GM06990 (cell line): Measurements from ENCODE around the gene LCP2.
A peak's percentile ranks its signal among the peaks of the same experiment; 100 is the strongest.

Source experiments
- DNase-seq: peaks from one replicate; pipeline ENCODE4 v3.0.0-alpha.2; 2011; ENCODE audit not compliant: insufficient read length; ENCODE audit errors: extremely low read depth
- H3K27me3 ChIP-seq: replicated peaks from 2 replicates; pipeline ENCODE4 v1.6.0; 2011; ENCODE audit warnings: low read length; ENCODE audit not compliant: control insufficient read depth, insufficient read depth
- H3K36me3 ChIP-seq: 2 replicates; pipeline ENCODE4 v1.5.1; 2011; ENCODE audit warnings: low read length; ENCODE audit not compliant: control insufficient read depth, insufficient read depth
- H3K4me3 ChIP-seq: replicated peaks from 2 replicates; pipeline ENCODE4 v1.5.1; 2011; ENCODE audit warnings: low read depth, mild to moderate bottlenecking, control low read depth, low read length
- CTCF ChIP-seq: IDR thresholded peaks from 2 replicates; pipeline ENCODE4 v1.5.1; 2011; ENCODE audit warnings: low read length, control low read depth, mild to moderate bottlenecking, inconsistent platforms; ENCODE audit not compliant: insufficient read depth, poor library complexity, severe bottlenecking

The LCP2 gene

GRCh38 chr5:170216257-170216864 is 81.2 kb downstream of the LCP2 start:
- peak; percentile 65 for TF ChIP-seq CTCF

GRCh38 chr5:170211575-170212334 is 85.8 kb downstream of the LCP2 start:
- no peak for DNase-seq
- no peak overlapping the region for H3K4me3 ChIP-seq
- no peaks in the 10 kb centered on the region for H3K27me3 ChIP-seq
- no peak for TF ChIP-seq CTCF
- H3K36me3 ChIP-seq: no peaks in the 10 kb centered on the region

More at GRCh38 chr5:170216257-170216864, 81.2 kb downstream of the LCP2 start:
- Histone ChIP-seq H3K36me3 (no peaks in the 10 kb centered on the region), H3K27me3 (peaks cover 1% of the 10 kb centered on the region; the same call in 1 of the 2 replicates), H3K4me3 (no peak overlapping the region)
- no peak for DNase-seq

GRCh38 chr5:170206958-170207357 is 90.6 kb downstream of the LCP2 start:
- Histone ChIP-seq H3K36me3 (no peaks in the 10 kb centered on the region), H3K27me3 (peaks cover 1% of the 10 kb centered on the region)
- TF ChIP-seq CTCF: no peak

GRCh38 chr5:170206216-170206615 is 91.4 kb downstream of the LCP2 start:
- H3K4me3 ChIP-seq: no peak overlapping the region
- no peak for DNase-seq
- no peaks in the 10 kb centered on the region for H3K36me3 ChIP-seq
- TF ChIP-seq CTCF: no peak
- H3K27me3 ChIP-seq: peaks cover 1% of the 10 kb centered on the region

More at GRCh38 chr5:170206958-170207357, 90.6 kb downstream of the LCP2 start:
- no peak for DNase-seq
- H3K4me3 ChIP-seq: no peak overlapping the region

- H3K36me3 ChIP-seq: no peaks in the 10 kb centered on the region
- peaks cover 1% of the 10 kb centered on the region for H3K27me3 ChIP-seq
- H3K4me3 ChIP-seq: no peak overlapping the region
- TF ChIP-seq CTCF: no peak
- DNase-seq: no peak
These were observed 93.4 kb downstream of the LCP2 start for GRCh38 chr5:170204202-170204601.
